SK-N-SH (cell line): ENCODE data around the gene FLT4. TPM values are rescaled to one million over a fixed set of nuclear protein-coding genes. Genes with fewer than 3 reads are reported as not detected.

Source experiments
- CTCF ChIA-PET: fragments of 300-600, 350-600 bp; formaldehyde crosslinking; extraction: SDS; loops from one replicate; lab custom pipeline; 2021; lab: Yijun Ruan, JAX
- POLR2A ChIA-PET: fragments of 350-600 bp; sonication (Branson Sonifier 250); formaldehyde crosslinking; extraction: SDS; loops from one replicate; lab custom pipeline; 2020; ENCODE audit warnings: antibody characterized with exemption, inconsistent platforms; lab: Yijun Ruan, JAX
- DNase-seq: peaks from one replicate; pipeline ENCODE4 v3.0.0; 2012
- H2AFZ ChIP-seq: fragments of 200-600 bp; sonication (generic); 2 replicates; pipeline ENCODE4 v1.8.1; 2016; ENCODE audit warnings: antibody characterized with exemption, mild to moderate bottlenecking, low read depth
- H3F3A ChIP-seq: fragments of 200-600 bp; sonication (generic); replicated peaks from 2 replicates; pipeline ENCODE3; 2016; ENCODE audit warnings: antibody characterized with exemption, mild to moderate bottlenecking; ENCODE audit not compliant: insufficient read depth
- H3K27ac ChIP-seq, 2 experiments: fragments of 200-500 bp in 1 of 2; fragments of 200-600 bp in 1 of 2; sonication (Bioruptor generic) in 1 of 2; sonication (generic), shearing (Covaris generic) in 1 of 2; 2 replicates each; pipeline versions ENCODE4 v1.5.1 to v1.6.1; 2014 to 2016; ENCODE audit warnings: low read depth in 2 of 2, inconsistent platforms in 1 of 2, low read length in 1 of 2, mild to moderate bottlenecking in 1 of 2, mixed read lengths in 1 of 2
- H3K27me3 ChIP-seq: fragments of 200-600 bp; sonication (generic), shearing (Covaris generic); 2 replicates; pipeline ENCODE4 v1.6.1; 2016; ENCODE audit warnings: mixed run types; ENCODE audit not compliant: insufficient read depth
- H3K36me3 ChIP-seq, 2 experiments: fragments of 200-500 bp in 1 of 2; fragments of 200-600 bp in 1 of 2; sonication (Bioruptor generic) in 1 of 2; sonication (generic) in 1 of 2; replicated peaks in 1 of 2; 2 replicates each; pipeline versions ENCODE3 to v1.5.1; 2014 to 2016; ENCODE audit warnings: low read length in 1 of 2, mild to moderate bottlenecking in 1 of 2; ENCODE audit not compliant: insufficient read depth in 2 of 2, control insufficient read depth in 1 of 2
- H3K4me1 ChIP-seq, 2 experiments: fragments of 200-500 bp in 1 of 2; fragments of 200-600 bp in 1 of 2; sonication (Bioruptor generic) in 1 of 2; sonication (generic), shearing (Covaris generic) in 1 of 2; 2 replicates each; pipeline versions ENCODE4 v1.5.1 to v1.6.1; 2014 to 2016; ENCODE audit warnings: low read depth in 1 of 2, low read length in 1 of 2, mixed run types in 1 of 2; ENCODE audit not compliant: insufficient read depth in 2 of 2, control insufficient read depth in 1 of 2
- H3K4me2 ChIP-seq: fragments of 200-600 bp; sonication (generic), shearing (Covaris generic); 2 replicates; pipeline ENCODE4 v1.6.1; 2017; ENCODE audit warnings: mixed run types
- H3K4me3 ChIP-seq, 2 experiments: fragments of 200-500 bp in 1 of 2; fragments of 200-600 bp in 1 of 2; sonication (Bioruptor generic) in 1 of 2; sonication (generic), shearing (Covaris generic) in 1 of 2; 2 replicates each; pipeline versions ENCODE4 v1.5.1 to v1.8.1; 2014 to 2016; ENCODE audit warnings: low read depth in 2 of 2, inconsistent platforms in 1 of 2, low read length in 1 of 2, mild to moderate bottlenecking in 1 of 2, mixed read lengths in 1 of 2, moderate library complexity in 1 of 2
- H3K79me2 ChIP-seq: fragments of 200-600 bp; sonication (generic); 2 replicates; pipeline ENCODE4 v1.8.1; 2017; ENCODE audit warnings: mild to moderate bottlenecking; ENCODE audit not compliant: insufficient read depth
- H3K9ac ChIP-seq: fragments of 200-600 bp; sonication (generic); 2 replicates; pipeline ENCODE4 v1.6.1; 2017; ENCODE audit warnings: mixed run types
- H3K9me2 ChIP-seq: fragments of 200-600 bp; sonication (generic); 2 replicates; pipeline ENCODE4 v1.6.1; 2017; ENCODE audit warnings: mixed run types
- H3K9me3 ChIP-seq: fragments of 200-600 bp; sonication (generic); 2 replicates; pipeline ENCODE4 v1.6.1; 2017; ENCODE audit warnings: mixed run types, mild to moderate bottlenecking, moderate library complexity
- H4K20me1 ChIP-seq: fragments of 200-600 bp; sonication (generic); 2 replicates; pipeline ENCODE4 v1.6.1; 2017; ENCODE audit warnings: mild to moderate bottlenecking, mixed run types; ENCODE audit not compliant: insufficient read depth
- CTCF ChIP-seq: fragments of 200-600 bp; sonication (generic); IDR thresholded peaks from 2 replicates; pipeline ENCODE4 v1.6.1; 2017; ENCODE audit warnings: antibody characterized with exemption, mild to moderate bottlenecking, moderate library complexity
- ELF1 ChIP-seq: IDR thresholded peaks from 2 replicates; pipeline ENCODE4 v1.4.0; 2012
- EP300 ChIP-seq, 2 experiments: IDR thresholded peaks; 2 replicates each; pipeline versions ENCODE4 v1.4.0 to v1.6.1; 2012; ENCODE audit warnings: borderline replicate concordance in 1 of 2, low read depth in 1 of 2, low read length in 1 of 2
- GATA2 ChIP-seq: sonication (generic); formaldehyde crosslinking; IDR thresholded peaks from 2 replicates; pipeline ENCODE4 v1.5.0; 2020; ENCODE audit warnings: mild to moderate bottlenecking, missing genetic modification reagents
- JUND ChIP-seq: IDR thresholded peaks from 2 replicates; pipeline ENCODE4 v1.4.0; 2012
- NRF1 ChIP-seq: IDR thresholded peaks from 2 replicates; pipeline ENCODE4 v1.6.1; 2012; ENCODE audit warnings: low read depth, mild to moderate bottlenecking, low read length
- POLR2AphosphoS5 ChIP-seq: IDR thresholded peaks from 2 replicates; pipeline ENCODE4 v1.6.1; 2012; ENCODE audit warnings: low read depth, low read length
- RAD21 ChIP-seq: IDR thresholded peaks from 2 replicates; pipeline ENCODE4 v1.6.1; 2012; ENCODE audit warnings: mild to moderate bottlenecking, low read length
- REST ChIP-seq: IDR thresholded peaks from 2 replicates; pipeline ENCODE4 v1.6.1; 2012; ENCODE audit warnings: mild to moderate bottlenecking, low read depth, low read length, moderate library complexity
- TCF12 ChIP-seq: IDR thresholded peaks from 2 replicates; pipeline ENCODE4 v1.4.0; 2012
- TEAD4 ChIP-seq: IDR thresholded peaks from 2 replicates; pipeline ENCODE4 v1.4.0; 2012; ENCODE audit warnings: mild to moderate bottlenecking, borderline replicate concordance; ENCODE audit not compliant: insufficient read depth
- USF1 ChIP-seq: IDR thresholded peaks from 2 replicates; pipeline ENCODE4 v1.4.0; 2012; ENCODE audit warnings: low read depth, borderline replicate concordance
- YY1 ChIP-seq: IDR thresholded peaks from 2 replicates; pipeline ENCODE4 v1.4.0; 2012; ENCODE audit warnings: low read depth, mild to moderate bottlenecking
- WGBS: methylation state at CpG from one replicate; pipeline ENCODE4 v1.1.6; 2017; ENCODE audit warnings: low lambda C conversion rate; 5-methylcytosine and 5-hydroxymethylcytosine counted together
- polyA plus RNA-seq, 3 experiments: library from polyadenylated mRNA; depleted of rRNA; stranded (reverse); fragments of >200 nt; gene quantifications; 2 replicates each; pipeline ENCODE4 v1.2.3, GENCODE V29; 2012

FLT4 gene
- polyA plus RNA-seq, 1 of the 3 experiments (the other 2 are of a cell fraction), result 0.05 TPM

- no peaks in the 10 kb centered on the region for H3K4me1 ChIP-seq
- no peak overlapping the region for H3K27ac ChIP-seq
- no peak overlapping the region for H3K4me2 ChIP-seq
- no peaks in the 10 kb centered on the region for H3K9me2 ChIP-seq
- TF ChIP-seq RAD21 (no peak), USF1 (no peak), YY1 (no peak), CTCF (no peak), ELF1 (no peak), EP300 (IDR thresholded peaks at IDR 0.05; ENCODE audit: borderline replicate concordance in 1 of 2, low read depth in 1 of 2, low read length in 1 of 2) (no peak), POLR2AphosphoS5 (no peak), REST (no peak), GATA2 (CRISPR knock-in tag) (no peak), JUND (no peak), TEAD4 (no peak), TCF12 (no peak), NRF1 (no peak)
- TF ChIP-seq, all 33 proteins: peak for 0
- H3K9me3 ChIP-seq, result no peaks in the 10 kb centered on the region
- DNase-seq, result no peak
- CTCF ChIA-PET, result no interaction called here
- no peaks in the 10 kb centered on the region for H4K20me1 ChIP-seq
- H3K27me3 ChIP-seq, result no peaks in the 10 kb centered on the region
- no peaks in the 10 kb centered on the region for H3K79me2 ChIP-seq
- H3K4me3 ChIP-seq, result no peak overlapping the region
- no peaks in the 10 kb centered on the region for H3K36me3 ChIP-seq
- POLR2A ChIA-PET, result no interaction called here
- H3K9ac ChIP-seq, result no peak overlapping the region
- no peak overlapping the region for H2AFZ ChIP-seq
- H3F3A ChIP-seq, result no peaks in the 10 kb centered on the region
- WGBS, result 68% methylated on average over 23 of the region's 36 CpGs
Measured at GRCh38 chr5:180631549-180632383, 17.6 kb downstream of the FLT4 start.
